ENCODE results near the gene CYP2A7.
"Not testable (repeated sequence)": the region's sequence is repeated elsewhere in the genome, so short reads cannot be mapped to it uniquely, and the experiment has no call there.

Gene CYP2A7
- 0 to 0.07 reads per million in 2 donors for total RNA-seq

- not testable (repeated sequence) for DNase-seq
Observed at GRCh38 chr19:40882062-40882461, at the start of gene CYP2A7. TSS of gene CYP2A7 (minus strand) at chr19:40882231. CDS start at chr19:40882210, 21 bp downstream.

- DNase-seq = not testable (repeated sequence)
Observed at GRCh38 chr19:40930799-40931198, 48.8 kb upstream of the CYP2A7 start.

- DNase-seq = not testable (repeated sequence)
Observed at GRCh38 chr19:40929942-40930341, 47.9 kb upstream of the CYP2A7 start.

GRCh38 chr19:40928850-40929249, 46.8 kb upstream of the CYP2A7 start:
- DNase-seq = no peak

GRCh38 chr19:40927567-40927966, 45.5 kb upstream of the CYP2A7 start:
- DNase-seq = no peak

- not testable (repeated sequence) for DNase-seq
Observed at GRCh38 chr19:40926276-40926675, 44.2 kb upstream of the CYP2A7 start.

GRCh38 chr19:40923934-40924391, 41.9 kb upstream of the CYP2A7 start:
- DNase-seq = no peak

GRCh38 chr19:40922237-40923160, 40.5 kb upstream of the CYP2A7 start:
- DNase-seq = not testable (repeated sequence)

- no peak for DNase-seq
Observed at GRCh38 chr19:40921005-40921897, 39.2 kb upstream of the CYP2A7 start.

GRCh38 chr19:40920300-40921004, 38.4 kb upstream of the CYP2A7 start:
- no peak for DNase-seq

GRCh38 chr19:40919530-40920299, 37.7 kb upstream of the CYP2A7 start:
- DNase-seq = not testable (repeated sequence)

- not testable (repeated sequence) for DNase-seq
Observed at GRCh38 chr19:40918303-40918702, 36.3 kb upstream of the CYP2A7 start.

GRCh38 chr19:40908976-40909375, 26.9 kb upstream of the CYP2A7 start:
- peak; percentile 16 for DNase-seq

GRCh38 chr19:40907968-40908735, 26.1 kb upstream of the CYP2A7 start:
- peak; percentile 45 for DNase-seq

GRCh38 chr19:40906512-40906911, 24.5 kb upstream of the CYP2A7 start:
- no peak for DNase-seq

GRCh38 chr19:40904673-40905156, 22.7 kb upstream of the CYP2A7 start:
- DNase-seq = not testable (repeated sequence)

GRCh38 chr19:40901975-40902750, 20.1 kb upstream of the CYP2A7 start:
- not testable (repeated sequence) for DNase-seq

- not testable (repeated sequence) for DNase-seq
Observed at GRCh38 chr19:40900521-40900920, 18.5 kb upstream of the CYP2A7 start.

- not testable (repeated sequence) for DNase-seq
Observed at GRCh38 chr19:40899964-40900363, 17.9 kb upstream of the CYP2A7 start.
